ENCODE data around the gene PRSS50.

- TF ChIP-seq POLR2A (IDR thresholded peaks at IDR 0.05; ENCODE audit: low read length): no peak
- TF ChIP-seq GATA1 (IDR thresholded peaks at IDR 0.05; ENCODE audit: low read depth, low read length): no peak
Observed at GRCh38 chr3:46750555-46751038, 32.9 kb upstream of the PRSS50 start.

Data from erythroblast (primary cell).